Heart left ventricle (tissue), 13 donors: ENCODE results near the gene ANTXRL.
"Not testable (repeated sequence)": the region's sequence is repeated elsewhere in the genome, so short reads cannot be mapped to it uniquely, and the experiment has no call there.

Experiments
- CTCF ChIP-seq, 12 donors: fragments of 200-600 bp; sonication (generic) in 4 of 12; IDR thresholded peaks; one replicate each; pipeline versions ENCODE4 v1.5.0 to v1.8.0; 2018 to 2022; ENCODE audit warnings: antibody characterized with exemption in 12 of 12, mild to moderate bottlenecking in 5 of 12
- POLR2A ChIP-seq, 2 donors: fragments of 450-650 bp; IDR thresholded peaks; one replicate each; pipeline ENCODE4 v1.6.1; 2017; ENCODE audit warnings: antibody characterized with exemption in 2 of 2, mild to moderate bottlenecking in 2 of 2, moderate library complexity in 2 of 2
- donor health status: ischemic (EF 13 %, LVEDD 7.1; RV severe dilation, severe dysfunction).
- donor health status: DM: no; HTN: yes; CAD: no.
- donor health status: DM: no; HTN: no; CAD: no.
- donor health status: ischemic (EF 25% LVEDD 6.9; RV normal size, moderate dysfunction).
- donor health status: ischemic (EF 25% LVEDD 5.7; RV mildly dilated, moderate dysfunction).
- donor health status: ischemic (EF 35%, LVEDD 5.7; RV mildly dilated, moderate dysfunction).
- donor health status: nonischemic (EF 11% LVEDD 7.7; RV severe dilation, severe dysfunction).
- donor health status: DM: yes; HTN: yes; CAD: no.
- donor health status: PGD.
- donor health status: ischemic (EF 29% LVEDD 5.4; RV normal size, mild dysfunction).
- donor health status: nonischemic (EF 23%, LVEDD 6.1; RV moderate dilation, normal function).

GRCh38 chr10:46374410-46374809, 87.6 kb downstream of the ANTXRL start:
- not testable (repeated sequence) for TF ChIP-seq CTCF, POLR2A (IDR thresholded peaks at IDR 0.05)
